Lower leg skin (tissue), 4 donors: Measurements from ENCODE around the gene SLC51B. TPM values are rescaled to one million over a fixed set of nuclear protein-coding genes. Genes with fewer than 3 reads are reported as not detected.
A peak's percentile ranks its signal among the peaks of the same experiment; 100 is the strongest.

Source experiments
- DNase-seq, 2 donors: peaks; one replicate each; pipeline ENCODE4 v3.0.0-alpha.2; 2019; ENCODE audit warnings: low spot score in 2 of 2
- H3K4me3 ChIP-seq: fragments of 200-600 bp; sonication (generic); 2 replicates; pipeline ENCODE4 v1.5.1; 2017; ENCODE audit warnings: mild to moderate bottlenecking, low read depth; ENCODE audit not compliant: poor library complexity, severe bottlenecking
- POLR2A ChIP-seq, 2 donors: fragments of 450-650 bp; IDR thresholded peaks; one replicate each; pipeline ENCODE4 v1.6.1; 2016 to 2017; ENCODE audit warnings: antibody characterized with exemption in 2 of 2, mild to moderate bottlenecking in 1 of 2, moderate library complexity in 1 of 2
- WGBS, 2 donors: methylation state at CpG; one replicate each; pipeline ENCODE4 v1.1.5; 2018; 5-methylcytosine and 5-hydroxymethylcytosine counted together
- intact Hi-C: fragments of 100-400 bp; cut with DNase I; formaldehyde crosslinking; loops from one replicate; pipeline ENCODE4 v1.15.0; 2023; ENCODE audit warnings: low total_unique reads
- total RNA-seq, 4 donors: library from RNA; depleted of rRNA; stranded (reverse); fragments of >200 nt; gene quantifications; one replicate each; pipeline ENCODE4 v1.1.0, GENCODE V29; 2016
- TF ChIP-seq, protein P1 (sequence below), 3 donors: fragments of 450-650 bp; IDR thresholded peaks; one replicate each; pipeline ENCODE4 v1.5.1; 2016; ENCODE audit warnings: antibody characterized with exemption in 3 of 3, mild to moderate bottlenecking in 3 of 3, moderate library complexity in 2 of 3

The SLC51B gene
- total RNA-seq, 4 donors from 2014 or later, result 0.65 TPM; not detected in 3

- H3K4me3 ChIP-seq, result no peak overlapping the region
- intact Hi-C loops, result loop anchor here (5.0 kb wide), 1 partner anchor 48 kb away; no protein-coding TSS in a partner anchor
- TF ChIP-seq, protein P1, sequence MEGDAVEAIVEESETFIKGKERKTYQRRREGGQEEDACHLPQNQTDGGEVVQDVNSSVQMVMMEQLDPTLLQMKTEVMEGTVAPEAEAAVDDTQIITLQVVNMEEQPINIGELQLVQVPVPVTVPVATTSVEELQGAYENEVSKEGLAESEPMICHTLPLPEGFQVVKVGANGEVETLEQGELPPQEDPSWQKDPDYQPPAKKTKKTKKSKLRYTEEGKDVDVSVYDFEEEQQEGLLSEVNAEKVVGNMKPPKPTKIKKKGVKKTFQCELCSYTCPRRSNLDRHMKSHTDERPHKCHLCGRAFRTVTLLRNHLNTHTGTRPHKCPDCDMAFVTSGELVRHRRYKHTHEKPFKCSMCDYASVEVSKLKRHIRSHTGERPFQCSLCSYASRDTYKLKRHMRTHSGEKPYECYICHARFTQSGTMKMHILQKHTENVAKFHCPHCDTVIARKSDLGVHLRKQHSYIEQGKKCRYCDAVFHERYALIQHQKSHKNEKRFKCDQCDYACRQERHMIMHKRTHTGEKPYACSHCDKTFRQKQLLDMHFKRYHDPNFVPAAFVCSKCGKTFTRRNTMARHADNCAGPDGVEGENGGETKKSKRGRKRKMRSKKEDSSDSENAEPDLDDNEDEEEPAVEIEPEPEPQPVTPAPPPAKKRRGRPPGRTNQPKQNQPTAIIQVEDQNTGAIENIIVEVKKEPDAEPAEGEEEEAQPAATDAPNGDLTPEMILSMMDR (IDR thresholded peaks at IDR 0.05), result peak in 1 of 3 donors; percentile 51
- TF ChIP-seq POLR2A (IDR thresholded peaks at IDR 0.05), result no peak
- peak; percentile 62 to 92 for DNase-seq
- 69 to 88% methylated on average over 21 to 24 of the region's 26 CpGs for WGBS, 2 donors
Observed at GRCh38 chr15:65054333-65055200, 9.4 kb downstream of the SLC51B start.

GRCh38 chr15:65055201-65055870 is 10.1 kb downstream of the SLC51B start:
- 39 to 52% methylated on average over 5 to 6 of the region's 6 CpGs for WGBS, 2 donors
- intact Hi-C loops, result no loop called here
- no peak overlapping the region for H3K4me3 ChIP-seq
- TF ChIP-seq, protein P1 (IDR thresholded peaks at IDR 0.05), result no peak
- no peak for TF ChIP-seq POLR2A (IDR thresholded peaks at IDR 0.05)
- DNase-seq, result peak in 1 of 2 donors; percentile 83

GRCh38 chr15:65056106-65056505 is 10.9 kb downstream of the SLC51B start:
- H3K4me3 ChIP-seq, result no peak overlapping the region
- intact Hi-C loops, result no loop called here
- 83 to 87% methylated on average over 9 of the region's 9 CpGs for WGBS, 2 donors
- TF ChIP-seq POLR2A (IDR thresholded peaks at IDR 0.05), result no peak
- TF ChIP-seq, protein P1 (IDR thresholded peaks at IDR 0.05), result no peak
- peak in 1 of 2 donors; percentile 81 for DNase-seq

DNA sequence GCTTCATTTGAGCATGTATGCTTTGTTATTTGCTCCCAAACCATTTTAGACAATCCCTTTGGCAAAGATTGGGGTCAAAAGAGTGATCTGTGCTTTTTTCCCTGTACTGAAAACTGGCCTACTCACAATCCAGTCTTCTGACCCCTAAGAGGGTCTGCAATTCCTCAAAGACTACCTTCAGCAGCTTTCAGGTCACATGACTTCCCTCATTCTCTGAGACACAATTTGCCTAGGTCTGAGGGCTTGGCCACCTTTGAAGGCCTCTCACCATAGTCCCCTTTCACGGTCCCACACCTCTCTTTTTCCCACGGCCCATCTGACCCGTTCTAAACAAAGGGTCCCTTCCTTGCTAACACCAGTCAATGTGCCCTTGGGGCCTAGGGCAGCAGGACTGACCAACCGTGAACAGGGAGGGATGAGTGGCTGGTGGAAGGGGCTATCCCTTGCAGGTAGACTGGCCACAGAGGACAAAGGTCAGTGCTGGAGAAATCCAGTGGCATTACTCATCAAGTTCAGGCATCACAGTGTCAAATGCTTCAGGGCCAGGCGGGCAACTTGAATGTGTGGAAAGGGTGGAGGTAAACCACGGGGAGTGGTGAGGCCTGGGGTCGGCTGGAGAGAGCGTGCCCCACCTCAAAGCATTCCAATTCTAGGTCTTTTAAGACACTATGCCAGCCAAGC is 11.8 kb downstream of the SLC51B start:
- intact Hi-C loops, result no loop called here
- peak in 1 of 2 donors; percentile 65 for DNase-seq
- TF ChIP-seq, protein P1 (IDR thresholded peaks at IDR 0.05), result no peak
- TF ChIP-seq POLR2A (IDR thresholded peaks at IDR 0.05), result no peak
- no peak overlapping the region for H3K4me3 ChIP-seq
- 69 to 77% methylated on average over 8 of the region's 8 CpGs for WGBS, 2 donors

GRCh38 chr15:65057549-65057940 is 12.4 kb downstream of the SLC51B start:
- no peak for TF ChIP-seq POLR2A (IDR thresholded peaks at IDR 0.05)
- TF ChIP-seq, protein P1 (IDR thresholded peaks at IDR 0.05), result no peak
- no peak for DNase-seq
- intact Hi-C loops, result no loop called here
- 88 to 90% methylated on average over 8 of the region's 8 CpGs for WGBS, 2 donors
- H3K4me3 ChIP-seq, result no peak overlapping the region
